GM23248 (cell line): ENCODE results near the gene CHMP4A. TPM values are rescaled to one million over a fixed set of nuclear protein-coding genes. Genes with fewer than 3 reads are reported as not detected.

Source experiments
- DNase-seq: peaks from one replicate; pipeline ENCODE4 v3.0.0-alpha.2; 2015
- H2AFZ ChIP-seq: fragments of 200-600 bp; sonication (generic); 2 replicates; pipeline ENCODE4 v1.6.1; 2016; ENCODE audit warnings: antibody characterized with exemption
- H3F3A ChIP-seq: fragments of 200-600 bp; sonication (generic); 2 replicates; pipeline ENCODE4 v1.6.1; 2016; ENCODE audit warnings: mild to moderate bottlenecking, antibody characterized with exemption, mixed run types; ENCODE audit not compliant: insufficient read depth
- H3K27ac ChIP-seq: fragments of 200-600 bp; sonication (generic); 2 replicates; pipeline ENCODE4 v1.5.1; 2016; ENCODE audit warnings: mild to moderate bottlenecking
- H3K27me3 ChIP-seq: fragments of 200-600 bp; sonication (generic); replicated peaks from 2 replicates; pipeline ENCODE4 v1.6.1; 2016; ENCODE audit warnings: mild to moderate bottlenecking; ENCODE audit not compliant: insufficient read depth
- H3K36me3 ChIP-seq: fragments of 200-600 bp; sonication (generic); 2 replicates; pipeline ENCODE4 v1.6.1; 2016; ENCODE audit warnings: low read depth, mild to moderate bottlenecking
- H3K4me1 ChIP-seq: fragments of 200-600 bp; sonication (generic); 2 replicates; pipeline ENCODE4 v1.6.1; 2016; ENCODE audit warnings: mild to moderate bottlenecking; ENCODE audit not compliant: insufficient read depth
- H3K4me2 ChIP-seq: fragments of 200-600 bp; sonication (generic); one replicate; pipeline ENCODE4 v1.6.1; 2016; ENCODE audit warnings: mild to moderate bottlenecking; ENCODE audit not compliant: unreplicated experiment
- H3K4me3 ChIP-seq: fragments of 200-600 bp; sonication (generic); 2 replicates; pipeline ENCODE4 v1.5.1; 2016; ENCODE audit warnings: mild to moderate bottlenecking
- H3K79me2 ChIP-seq: fragments of 200-600 bp; sonication (generic); 2 replicates; pipeline ENCODE4 v1.6.1; 2016; ENCODE audit warnings: mild to moderate bottlenecking; ENCODE audit not compliant: insufficient read depth
- H3K9ac ChIP-seq: fragments of 200-600 bp; sonication (generic); 2 replicates; pipeline ENCODE4 v1.6.1; 2016; ENCODE audit warnings: mild to moderate bottlenecking
- H3K9me2 ChIP-seq: fragments of 200-600 bp; sonication (generic); 2 replicates; pipeline ENCODE4 v1.6.1; 2016; ENCODE audit warnings: mixed run types, mild to moderate bottlenecking, moderate library complexity; ENCODE audit not compliant: insufficient read depth
- H3K9me3 ChIP-seq: fragments of 200-600 bp; sonication (generic); one replicate; pipeline ENCODE4 v1.6.1; 2017; ENCODE audit warnings: low read depth
- H4K20me1 ChIP-seq: fragments of 200-600 bp; sonication (generic); 2 replicates; pipeline ENCODE4 v1.6.0; 2016; ENCODE audit not compliant: insufficient read depth
- EZH2 ChIP-seq: fragments of 200-600 bp; sonication (generic); IDR thresholded peaks from 2 replicates; pipeline ENCODE4 v1.6.1; 2018; ENCODE audit warnings: antibody characterized with exemption, mild to moderate bottlenecking; ENCODE audit not compliant: insufficient read depth, poor library complexity, severe bottlenecking
- EZH2phosphoT487 ChIP-seq: fragments of 200-600 bp; sonication (generic); IDR thresholded peaks from 2 replicates; pipeline ENCODE4 v1.6.1; 2018; ENCODE audit warnings: antibody characterized with exemption, moderate library complexity, mild to moderate bottlenecking, low read depth; ENCODE audit not compliant: insufficient read depth
- WGBS, 2 experiments: methylation state at CpG; one replicate each; pipeline ENCODE4 v1.1.6; 2015 to 2017; ENCODE audit warnings: low lambda C conversion rate in 2 of 2, low coverage in 1 of 2; ENCODE audit errors: missing lambda C conversion rate in 2 of 2; 5-methylcytosine and 5-hydroxymethylcytosine counted together
- in situ Hi-C: fragments of 300-500 bp; cut with MboI; formaldehyde crosslinking; loops from 2 replicates; pipeline ENCODE4 v1.15.0; 2020
- polyA plus RNA-seq: library from polyadenylated mRNA; unstranded; fragments of >200 nt; fragmentation: Nextera tagmentation; extraction: Ambion mirVana; gene quantifications from 2 replicates; pipeline ENCODE4 v1.2.1, GENCODE V29; 2016
- total RNA-seq: library from RNA; depleted of rRNA; stranded (reverse); fragments of >200 nt; shearing (Covaris generic); gene quantifications from 2 replicates; pipeline ENCODE4 v1.2.3, GENCODE V29; 2014

Gene CHMP4A
- total and polyA plus RNA-seq, 2 experiments from 2014 or later: 32.1 to 81.6 TPM

- Histone ChIP-seq H3K36me3 (peaks cover 25% of the 10 kb centered on the region), H3K4me2 (peak overlapping the region; percentile 85), H3K27ac (peak overlapping the region; percentile 98), H4K20me1 (no peaks in the 10 kb centered on the region), H3K4me1 (peaks cover 33% of the 10 kb centered on the region), H3K4me3 (peak overlapping the region; percentile 97), H3K9ac (peak overlapping the region; percentile 91), H2AFZ (peak overlapping the region; percentile 87), H3F3A (peaks cover 35% of the 10 kb centered on the region), H3K79me2 (peaks cover 36% of the 10 kb centered on the region), H3K27me3 (no peaks in the 10 kb centered on the region), H3K9me2 (no peaks in the 10 kb centered on the region), H3K9me3 (no peaks in the 10 kb centered on the region)
- WGBS, 2 experiments: 37 to 41% methylated on average over 10 of the region's 10 CpGs
- in situ Hi-C loops: loop anchor here (10.0 kb wide), 1 partner anchor 51 kb away; the partner anchor contains the start of genes DHRS1 and NOP9
- TF ChIP-seq EZH2: no peak
- TF ChIP-seq EZH2phosphoT487: no peak
- no peak for DNase-seq
Measured at GRCh38 chr14:24243336-24243836, 30.1 kb upstream of the CHMP4A start.

DNA sequence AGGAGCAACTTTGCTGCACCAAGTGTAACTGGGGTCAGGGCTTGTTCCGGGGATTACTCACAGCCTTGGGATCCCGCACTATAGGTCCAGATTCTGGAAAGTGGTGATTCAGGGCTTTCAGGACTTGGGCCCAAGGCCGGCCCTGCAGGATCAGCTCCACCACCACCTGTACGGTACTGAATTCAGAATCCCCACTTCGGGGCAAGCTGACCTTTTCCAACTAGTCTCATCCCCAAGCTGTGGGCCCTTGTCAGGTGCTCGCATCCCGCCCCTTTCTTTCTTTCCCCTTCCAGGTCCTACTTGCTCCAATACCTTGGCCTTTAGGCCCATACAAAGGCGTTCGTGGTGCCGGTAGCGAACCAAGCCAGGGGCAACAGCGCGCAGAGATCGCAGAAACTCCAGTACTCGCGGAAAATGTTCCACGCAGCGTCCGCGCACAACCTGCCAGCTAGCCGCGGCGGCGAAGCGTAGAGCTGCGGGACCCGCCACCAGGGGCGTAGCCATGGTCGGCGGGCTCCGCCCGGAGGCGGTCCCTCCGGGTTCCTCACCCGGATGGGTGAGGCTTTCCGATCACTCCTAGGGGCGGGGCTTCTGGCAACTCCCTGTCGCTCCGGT, 28.6 kb upstream of the CHMP4A start:
- H3K4me3 ChIP-seq: peak overlapping the region; percentile 97
- WGBS, 2 experiments: 0 to 1% methylated on average over 27 to 39 of the region's 39 CpGs
- H3K9me2 ChIP-seq: no peaks in the 10 kb centered on the region
- H2AFZ ChIP-seq: peak overlapping the region; percentile 87
- peak overlapping the region; percentile 98 for H3K27ac ChIP-seq
- peaks cover 44% of the 10 kb centered on the region for H3F3A ChIP-seq
- H4K20me1 ChIP-seq: no peaks in the 10 kb centered on the region
- H3K36me3 ChIP-seq: peaks cover 28% of the 10 kb centered on the region
- TF ChIP-seq EZH2 (no peak), EZH2phosphoT487 (no peak)
- peaks cover 33% of the 10 kb centered on the region for H3K4me1 ChIP-seq
- H3K4me2 ChIP-seq: peak overlapping the region; percentile 85
- peaks cover 36% of the 10 kb centered on the region for H3K79me2 ChIP-seq
- in situ Hi-C loops: loop anchor here (10.0 kb wide), 1 partner anchor 53 kb away; the partner anchor contains the start of genes DHRS1 and NOP9
- DNase-seq: peak; percentile 99
- no peaks in the 10 kb centered on the region for H3K27me3 ChIP-seq
- no peaks in the 10 kb centered on the region for H3K9me3 ChIP-seq
- H3K9ac ChIP-seq: peak overlapping the region; percentile 91

DNA sequence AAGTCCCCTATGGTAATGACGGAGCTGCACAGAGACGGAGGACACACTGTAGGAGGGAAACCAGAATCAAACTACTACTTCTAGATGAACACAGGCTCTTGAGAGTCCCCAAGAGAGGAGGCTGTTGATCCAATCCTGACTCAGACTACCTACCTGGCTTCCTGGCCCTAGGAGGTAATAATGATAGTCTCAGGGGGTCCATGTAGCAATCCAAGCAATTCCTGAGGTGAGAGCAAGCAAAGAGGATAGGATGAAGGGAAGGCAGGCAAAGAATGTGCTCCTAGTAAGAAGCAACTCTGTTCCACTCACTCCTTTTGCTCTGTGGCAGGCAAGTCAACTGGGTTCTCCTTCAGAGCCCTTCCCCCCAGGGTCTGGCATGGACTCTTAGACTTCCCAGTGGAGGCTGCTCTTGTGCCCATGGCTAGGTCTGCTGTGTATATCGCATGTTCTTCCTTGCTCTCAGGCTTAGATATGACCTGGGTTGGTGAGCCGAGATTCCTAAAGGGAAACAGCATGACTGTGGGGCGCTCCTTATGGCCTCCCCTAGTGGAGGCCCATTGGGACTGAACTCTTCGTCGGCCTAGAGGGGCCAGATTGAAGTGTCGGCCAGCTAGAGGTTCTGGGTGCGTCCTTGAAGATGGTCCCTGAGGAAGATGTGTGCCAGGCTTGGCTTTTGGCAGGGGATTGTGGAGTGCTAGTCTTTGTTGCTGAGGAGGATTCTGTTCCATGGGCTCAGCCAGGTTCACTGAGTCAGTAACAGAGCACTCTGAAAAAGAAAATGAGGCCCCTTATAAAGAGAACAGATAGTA, 27.0 kb upstream of the CHMP4A start:
- peaks cover 51% of the 10 kb centered on the region for H3K79me2 ChIP-seq

GRCh38 chr14:24238527-24239037, 25.3 kb upstream of the CHMP4A start:
- Histone ChIP-seq H3F3A (peaks cover 40% of the 10 kb centered on the region), H3K9me2 (no peaks in the 10 kb centered on the region), H3K36me3 (peaks cover 37% of the 10 kb centered on the region), H2AFZ (no peak overlapping the region), H3K79me2 (peaks cover 68% of the 10 kb centered on the region), H3K4me1 (peaks cover 39% of the 10 kb centered on the region), H4K20me1 (no peaks in the 10 kb centered on the region), H3K4me3 (no peak overlapping the region), H3K9ac (no peak overlapping the region), H3K9me3 (no peaks in the 10 kb centered on the region), H3K27me3 (no peaks in the 10 kb centered on the region), H3K4me2 (no peak overlapping the region), H3K27ac (no peak overlapping the region)
- no peak for DNase-seq
- in situ Hi-C loops: no loop called here
- TF ChIP-seq EZH2phosphoT487 (no peak), EZH2 (no peak)
- WGBS, 2 experiments: 96 to 98% methylated on average over 5 of the region's 5 CpGs

More for the DNA sequence above, 27.0 kb upstream of the CHMP4A start:
- Histone ChIP-seq H3F3A (peaks cover 44% of the 10 kb centered on the region), H3K4me1 (peaks cover 33% of the 10 kb centered on the region), H3K4me2 (peak overlapping the region; percentile 27), H3K4me3 (no peak overlapping the region), H3K27me3 (no peaks in the 10 kb centered on the region), H4K20me1 (no peaks in the 10 kb centered on the region), H3K9me3 (no peaks in the 10 kb centered on the region), H3K9me2 (no peaks in the 10 kb centered on the region), H3K36me3 (peaks cover 37% of the 10 kb centered on the region), H2AFZ (no peak overlapping the region), H3K9ac (peak overlapping the region; percentile 91; the same call in 1 of the 2 replicates), H3K27ac (0 out of 2 replicates have a peak overlapping the region, but pooled peaks have one; percentile 98)
- DNase-seq: no peak
- in situ Hi-C loops: loop anchor here (10.0 kb wide), 1 partner anchor 54 kb away; the partner anchor contains the start of genes DHRS1 and NOP9
- TF ChIP-seq EZH2 (no peak), EZH2phosphoT487 (no peak)
- 91 to 94% methylated on average over 9 of the region's 9 CpGs for WGBS, 2 experiments
